ENCODE data around the gene DLGAP1.

DLGAP1 gene

GRCh38 chr18:4241090-4241617 is 214.0 kb downstream of the DLGAP1 start:
- Histone ChIP-seq H3K9me3 (ENCODE audit: severe bottlenecking) (no peaks in the 10 kb centered on the region), H3K4me3 (ENCODE audit: severe bottlenecking) (no peak overlapping the region), H3K27me3 (ENCODE audit: insufficient read depth, poor library complexity, severe bottlenecking) (peaks cover 19% of the 10 kb centered on the region), H3K36me3 (ENCODE audit: low read depth) (no peaks in the 10 kb centered on the region), H3K27ac (ENCODE audit: poor library complexity, severe bottlenecking) (no peak overlapping the region), H3K4me1 (ENCODE audit: insufficient read depth, poor library complexity, severe bottlenecking) (no peaks in the 10 kb centered on the region)
- no peak for DNase-seq (ENCODE audit: low spot score)
- ATAC-seq (ENCODE audit: low read depth) = no peak
- no peak for TF ChIP-seq CTCF (IDR thresholded peaks at IDR 0.05; ENCODE audit: poor library complexity, severe bottlenecking)

GRCh38 chr18:4238966-4239365 is 216.1 kb downstream of the DLGAP1 start:
- no peaks in the 10 kb centered on the region for H3K36me3 ChIP-seq (ENCODE audit: low read depth)
- TF ChIP-seq CTCF (IDR thresholded peaks at IDR 0.05; ENCODE audit: poor library complexity, severe bottlenecking) = no peak
- H3K4me1 ChIP-seq (ENCODE audit: insufficient read depth, poor library complexity, severe bottlenecking) = no peaks in the 10 kb centered on the region
- no peak overlapping the region for H3K4me3 ChIP-seq (ENCODE audit: severe bottlenecking)
- peaks cover 19% of the 10 kb centered on the region for H3K27me3 ChIP-seq (ENCODE audit: insufficient read depth, poor library complexity, severe bottlenecking)
- DNase-seq (ENCODE audit: low spot score) (no peak), ATAC-seq (ENCODE audit: low read depth) (no peak)
- no peak overlapping the region for H3K27ac ChIP-seq (ENCODE audit: poor library complexity, severe bottlenecking)
- H3K9me3 ChIP-seq (ENCODE audit: severe bottlenecking) = no peaks in the 10 kb centered on the region

GRCh38 chr18:4237664-4238041 is 217.5 kb downstream of the DLGAP1 start:
- no peaks in the 10 kb centered on the region for H3K36me3 ChIP-seq (ENCODE audit: low read depth)
- no peak for TF ChIP-seq CTCF (IDR thresholded peaks at IDR 0.05; ENCODE audit: poor library complexity, severe bottlenecking)
- no peaks in the 10 kb centered on the region for H3K9me3 ChIP-seq (ENCODE audit: severe bottlenecking)
- no peak for DNase-seq (ENCODE audit: low spot score)
- H3K27me3 ChIP-seq (ENCODE audit: insufficient read depth, poor library complexity, severe bottlenecking) = peaks cover 18% of the 10 kb centered on the region
- H3K4me3 ChIP-seq (ENCODE audit: severe bottlenecking) = no peak overlapping the region
- H3K27ac ChIP-seq (ENCODE audit: poor library complexity, severe bottlenecking) = no peak overlapping the region
- no peaks in the 10 kb centered on the region for H3K4me1 ChIP-seq (ENCODE audit: insufficient read depth, poor library complexity, severe bottlenecking)
- ATAC-seq (ENCODE audit: low read depth) = no peak

GRCh38 chr18:4236940-4237663 is 218.0 kb downstream of the DLGAP1 start:
- no peak for TF ChIP-seq CTCF (IDR thresholded peaks at IDR 0.05; ENCODE audit: poor library complexity, severe bottlenecking)
- no peaks in the 10 kb centered on the region for H3K4me1 ChIP-seq (ENCODE audit: insufficient read depth, poor library complexity, severe bottlenecking)
- no peak for ATAC-seq (ENCODE audit: low read depth)

GRCh38 chr18:4233468-4233867 is 221.6 kb downstream of the DLGAP1 start:
- no peaks in the 10 kb centered on the region for H3K9me3 ChIP-seq (ENCODE audit: severe bottlenecking)
- no peak overlapping the region for H3K4me3 ChIP-seq (ENCODE audit: severe bottlenecking)
- H3K36me3 ChIP-seq (ENCODE audit: low read depth) = no peaks in the 10 kb centered on the region
- ATAC-seq (ENCODE audit: low read depth) (no peak), DNase-seq (ENCODE audit: low spot score) (no peak)
- no peak overlapping the region for H3K27ac ChIP-seq (ENCODE audit: poor library complexity, severe bottlenecking)
- no peaks in the 10 kb centered on the region for H3K4me1 ChIP-seq (ENCODE audit: insufficient read depth, poor library complexity, severe bottlenecking)
- H3K27me3 ChIP-seq (ENCODE audit: insufficient read depth, poor library complexity, severe bottlenecking) = peaks cover 15% of the 10 kb centered on the region
- TF ChIP-seq CTCF (IDR thresholded peaks at IDR 0.05; ENCODE audit: poor library complexity, severe bottlenecking) = no peak

More at GRCh38 chr18:4236940-4237663, 218.0 kb downstream of the DLGAP1 start:
- Histone ChIP-seq H3K9me3 (ENCODE audit: severe bottlenecking) (no peaks in the 10 kb centered on the region), H3K4me3 (ENCODE audit: severe bottlenecking) (no peak overlapping the region), H3K27me3 (ENCODE audit: insufficient read depth, poor library complexity, severe bottlenecking) (peaks cover 15% of the 10 kb centered on the region), H3K27ac (ENCODE audit: poor library complexity, severe bottlenecking) (no peak overlapping the region), H3K36me3 (ENCODE audit: low read depth) (no peaks in the 10 kb centered on the region)
- no peak for DNase-seq (ENCODE audit: low spot score)

Data from RWPE2 (cell line).